ENCODE results near the gene COL16A1.

The COL16A1 gene

GRCh38 chr1:31621847-31622730 lies 81.7 kb downstream of the COL16A1 start:
- DNase-seq = no peak

GRCh38 chr1:31621498-31621820 lies 82.4 kb downstream of the COL16A1 start:
- DNase-seq = no peak

GRCh38 chr1:31620631-31621497 lies 83.0 kb downstream of the COL16A1 start:
- DNase-seq = no peak

- DNase-seq = no peak
Measured at GRCh38 chr1:31618916-31619846, 84.6 kb downstream of the COL16A1 start.

GRCh38 chr1:31617916-31618746 lies 85.7 kb downstream of the COL16A1 start:
- DNase-seq = no peak

DNA sequence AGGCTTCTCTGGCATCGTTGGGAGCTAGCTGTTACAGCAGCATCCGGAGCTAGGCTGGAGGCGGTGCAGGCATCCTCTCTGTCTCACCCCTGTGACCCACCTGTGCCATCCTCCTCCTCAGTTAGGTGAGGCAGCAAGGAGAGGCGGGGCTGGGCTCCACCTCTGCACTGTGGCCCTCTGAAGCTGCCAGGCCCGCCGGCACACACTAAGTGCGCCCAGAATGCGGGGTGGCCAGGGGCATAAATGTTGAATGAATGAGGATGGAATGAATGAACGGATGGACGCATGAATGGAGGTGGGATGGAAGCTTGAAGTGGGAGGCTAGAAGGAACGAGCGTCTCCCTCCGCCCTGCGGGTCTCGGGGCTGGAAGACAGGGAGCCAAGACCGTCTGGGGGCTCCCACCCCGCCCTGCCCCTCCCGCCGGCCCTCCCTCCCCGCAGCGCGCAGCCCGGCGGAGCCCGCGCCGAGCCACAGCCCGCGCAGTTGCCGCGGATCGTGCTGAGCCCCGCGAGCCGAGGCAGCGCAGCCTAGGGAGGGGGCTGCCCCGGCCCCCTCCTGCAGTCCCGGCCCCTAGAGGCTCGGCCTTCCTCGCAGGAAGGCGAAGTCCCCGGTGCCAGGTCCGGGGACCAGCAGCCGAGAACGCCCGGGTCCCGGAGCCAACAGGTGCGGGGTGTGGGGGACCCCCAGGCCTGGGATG lies 86.5 kb downstream of the COL16A1 start, which contains the start of gene HCRTR1:
TSS of gene HCRTR1 (plus strand) at position 472 of the 698 bp plus-strand sequence. CDS start 1,504 bp downstream, outside the sequence.
- no peak for DNase-seq

- no peak for DNase-seq
Measured at GRCh38 chr1:31615939-31616338, 87.9 kb downstream of the COL16A1 start.

- DNase-seq = no peak
Measured at GRCh38 chr1:31615414-31615813, 88.4 kb downstream of the COL16A1 start.

GRCh38 chr1:31614414-31615005 lies 89.3 kb downstream of the COL16A1 start:
- DNase-seq = no peak

GRCh38 chr1:31609514-31610118 lies 94.2 kb downstream of the COL16A1 start:
- no peak for DNase-seq

- DNase-seq = no peak
Measured at GRCh38 chr1:31607360-31607759, 96.5 kb downstream of the COL16A1 start.

DNA sequence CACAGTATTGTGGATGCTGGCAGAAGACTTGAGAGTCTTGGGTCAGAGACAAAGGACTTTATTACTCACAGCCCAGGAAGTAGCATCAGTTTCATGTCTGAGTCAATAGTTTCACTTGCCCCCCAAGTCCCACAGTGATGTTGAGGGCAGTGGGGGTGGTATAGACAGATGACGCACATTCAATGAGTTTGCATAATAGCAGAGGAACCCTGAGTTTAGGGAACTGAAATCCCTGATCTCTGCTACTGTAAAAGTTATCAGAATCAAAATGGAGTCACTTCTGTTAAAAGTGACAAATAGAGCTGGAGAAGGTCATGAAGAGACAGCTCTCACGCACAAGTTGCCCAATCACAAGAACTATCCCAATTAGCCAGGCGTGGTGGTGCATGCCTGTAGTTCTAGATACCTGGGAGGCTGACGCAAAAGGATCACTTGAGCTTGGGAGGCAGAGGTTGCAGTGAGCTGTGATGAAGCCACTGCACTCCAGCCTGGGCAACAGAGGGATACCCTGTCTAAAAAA lies 97.8 kb downstream of the COL16A1 start:
- no peak for DNase-seq
